Lower leg skin (tissue), 4 donors: ENCODE measurements around the gene LETM1. TPM values are rescaled to one million over a fixed set of nuclear protein-coding genes. Genes with fewer than 3 reads are reported as not detected.

Experiments
- DNase-seq, 2 donors: peaks; one replicate each; pipeline ENCODE4 v3.0.0-alpha.2; 2019; ENCODE audit warnings: low spot score in 2 of 2
- H3K4me3 ChIP-seq: fragments of 200-600 bp; sonication (generic); 2 replicates; pipeline ENCODE4 v1.5.1; 2017; ENCODE audit warnings: mild to moderate bottlenecking, low read depth; ENCODE audit not compliant: poor library complexity, severe bottlenecking
- CTCF ChIP-seq, 3 donors: fragments of 450-650 bp; IDR thresholded peaks; one replicate each; pipeline ENCODE4 v1.5.1; 2016; ENCODE audit warnings: antibody characterized with exemption in 3 of 3, mild to moderate bottlenecking in 3 of 3, moderate library complexity in 2 of 3
- POLR2A ChIP-seq, 2 donors: fragments of 450-650 bp; IDR thresholded peaks; one replicate each; pipeline ENCODE4 v1.6.1; 2016 to 2017; ENCODE audit warnings: antibody characterized with exemption in 2 of 2, mild to moderate bottlenecking in 1 of 2, moderate library complexity in 1 of 2
- WGBS, 2 donors: methylation state at CpG; one replicate each; pipeline ENCODE4 v1.1.5; 2018; 5-methylcytosine and 5-hydroxymethylcytosine counted together
- intact Hi-C: fragments of 100-400 bp; cut with DNase I; formaldehyde crosslinking; loops from one replicate; pipeline ENCODE4 v1.15.0; 2023; ENCODE audit warnings: low total_unique reads
- total RNA-seq, 4 donors: library from RNA; depleted of rRNA; stranded (reverse); fragments of >200 nt; gene quantifications; one replicate each; pipeline ENCODE4 v1.1.0, GENCODE V29; 2016

LETM1 gene
- total RNA-seq, 4 donors from 2014 or later: 27.2 to 49.9 (median 39.0) TPM

GRCh38 chr4:1883583-1883982 is 27.6 kb upstream of the LETM1 start:
- H3K4me3 ChIP-seq: no peak overlapping the region
- no peak for TF ChIP-seq POLR2A (IDR thresholded peaks at IDR 0.05)
- TF ChIP-seq CTCF (IDR thresholded peaks at IDR 0.05): no peak
- WGBS, 2 donors: 90% methylated on average over 8 of the region's 8 CpGs
- intact Hi-C loops: no loop called here
- no peak for DNase-seq

DNA sequence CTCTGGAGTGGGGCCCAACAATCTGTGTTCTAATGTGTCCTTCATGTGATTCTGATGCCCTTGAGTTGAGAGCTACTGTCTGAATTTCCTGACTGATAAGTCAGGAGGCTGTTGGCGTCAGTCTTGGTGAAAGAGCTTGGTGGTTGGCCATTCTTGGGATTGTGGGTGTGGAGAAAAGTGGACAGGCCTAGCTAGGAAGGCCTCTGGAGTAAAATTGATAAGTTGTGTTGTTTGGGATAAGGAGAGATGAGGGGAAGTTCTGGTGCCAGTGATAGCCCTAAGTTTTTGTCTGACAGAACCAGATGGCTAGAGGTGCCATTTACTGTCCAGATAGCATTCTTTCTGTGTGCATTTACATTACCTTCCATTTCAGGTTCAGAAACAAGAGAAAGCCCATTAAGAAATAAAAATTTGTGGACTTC is 26.9 kb upstream of the LETM1 start:
- DNase-seq: no peak
- H3K4me3 ChIP-seq: no peak overlapping the region
- TF ChIP-seq CTCF (IDR thresholded peaks at IDR 0.05): no peak
- TF ChIP-seq POLR2A (IDR thresholded peaks at IDR 0.05): no peak
- intact Hi-C loops: no loop called here
- WGBS, 2 donors: 95 to 100% methylated on average over 1 of the region's 1 CpG

- 89 to 91% methylated on average over 1 of the region's 1 CpG for WGBS, 2 donors
- DNase-seq: no peak
- intact Hi-C loops: no loop called here
- TF ChIP-seq CTCF (IDR thresholded peaks at IDR 0.05) (no peak), POLR2A (IDR thresholded peaks at IDR 0.05) (no peak)
- H3K4me3 ChIP-seq: no peak overlapping the region
Observed at GRCh38 chr4:1880332-1880731, 24.4 kb upstream of the LETM1 start.

DNA sequence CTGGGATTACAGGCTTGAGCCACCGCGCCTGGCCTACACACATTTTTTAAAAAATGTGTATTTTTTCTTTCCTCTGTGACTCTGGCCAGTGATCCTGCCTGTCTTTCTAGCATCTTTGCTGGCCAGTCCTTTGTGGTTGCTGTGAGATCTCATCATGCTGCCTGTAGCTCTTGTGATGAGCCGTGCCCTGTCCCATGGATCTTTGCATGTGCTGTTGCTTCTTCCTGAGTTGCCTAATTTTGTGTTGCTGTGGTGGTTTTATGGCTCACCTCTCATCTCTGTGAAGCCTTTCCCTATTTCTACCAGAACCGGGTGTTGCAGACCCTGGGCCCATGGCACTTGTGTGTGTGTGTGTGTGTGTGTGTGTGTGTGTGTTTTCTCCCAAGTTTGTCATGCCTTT is 23.5 kb upstream of the LETM1 start:
- DNase-seq: no peak
- H3K4me3 ChIP-seq: no peak overlapping the region
- WGBS, 2 donors: 87 to 94% methylated on average over 4 of the region's 4 CpGs
- TF ChIP-seq CTCF (IDR thresholded peaks at IDR 0.05): no peak
- intact Hi-C loops: no loop called here

GRCh38 chr4:1874201-1874600 is 18.2 kb upstream of the LETM1 start:
- 87 to 93% methylated on average over 3 of the region's 3 CpGs for WGBS, 2 donors
- DNase-seq: no peak
- TF ChIP-seq POLR2A (IDR thresholded peaks at IDR 0.05) (no peak), CTCF (IDR thresholded peaks at IDR 0.05) (no peak)
- intact Hi-C loops: loop anchor here (5.0 kb wide), 1 partner anchor 878 kb away; no protein-coding TSS in a partner anchor
- H3K4me3 ChIP-seq: no peak overlapping the region

- WGBS, 2 donors: 87 to 88% methylated on average over 3 of the region's 3 CpGs
- DNase-seq: no peak
- H3K4me3 ChIP-seq: no peak overlapping the region
- intact Hi-C loops: loop anchor here (5.0 kb wide), 1 partner anchor 879 kb away; no protein-coding TSS in a partner anchor
- TF ChIP-seq POLR2A (IDR thresholded peaks at IDR 0.05) (no peak), CTCF (IDR thresholded peaks at IDR 0.05) (no peak)
Observed at GRCh38 chr4:1873776-1874175, 17.8 kb upstream of the LETM1 start.
